IPS DF 6.9 (cell line): ENCODE measurements around the gene RPLP1.

Experiments used
- DNase-seq: peaks from one replicate; pipeline ENCODE4 v3.0.0-alpha.2; 2013; ENCODE audit warnings: low read depth, low spot score
- H3K27ac ChIP-seq: one replicate; pipeline ENCODE4 v1.5.1; 2013; ENCODE audit warnings: low read length, control low read depth
- H3K27me3 ChIP-seq: 2 replicates; pipeline ENCODE4 v1.6.1; 2013; ENCODE audit warnings: mild to moderate bottlenecking, low read length; ENCODE audit not compliant: control insufficient read depth, insufficient read depth
- H3K36me3 ChIP-seq: 2 replicates; pipeline ENCODE4 v1.6.1; 2013; ENCODE audit warnings: low read length; ENCODE audit not compliant: control insufficient read depth, insufficient read depth
- H3K4me1 ChIP-seq: 2 replicates; pipeline ENCODE4 v1.6.1; 2013; ENCODE audit warnings: low read length; ENCODE audit not compliant: control insufficient read depth, insufficient read depth
- H3K4me3 ChIP-seq: 2 replicates; pipeline ENCODE4 v1.5.1; 2013; ENCODE audit warnings: mild to moderate bottlenecking, low read length
- H3K9me3 ChIP-seq: 2 replicates; pipeline ENCODE4 v1.6.1; 2013; ENCODE audit warnings: low read length, inconsistent platforms; ENCODE audit not compliant: control insufficient read depth, insufficient read depth
- WGBS: extraction: QIAGEN DNeasy Blood & Tissue Kit; methylation state at CpG from one replicate; pipeline ENCODE4 v1.1.7; 2013; ENCODE audit warnings: mixed read lengths, missing lambda C conversion rate; ENCODE audit not compliant: insufficient read length, insufficient coverage; 5-methylcytosine and 5-hydroxymethylcytosine counted together

Gene RPLP1

GRCh38 chr15:69452692-69453521, at the start of gene RPLP1:
TSS of gene RPLP1 (plus strand) at chr15:69452818. CDS start at chr15:69452949, 131 bp downstream.
- no CpG with 5 or more reads among the region's 77 CpGs for WGBS
- no peak within 1 kb of the TSS for H3K27ac ChIP-seq
- no peaks in the 10 kb centered on the region for H3K4me1 ChIP-seq

GRCh38 chr15:69403594-69403993, 49.0 kb upstream of the RPLP1 start:
- no peaks in the 10 kb centered on the region for H3K9me3 ChIP-seq
- H3K4me3 ChIP-seq: no peak overlapping the region
- no peaks in the 10 kb centered on the region for H3K36me3 ChIP-seq
- no peak for DNase-seq
- no peaks in the 10 kb centered on the region for H3K27me3 ChIP-seq
- no CpG with 5 or more reads among the region's 4 CpGs for WGBS
- no peaks in the 10 kb centered on the region for H3K4me1 ChIP-seq
- no peak overlapping the region for H3K27ac ChIP-seq

More at GRCh38 chr15:69452692-69453521, at the start of gene RPLP1:
- no peaks in the 10 kb centered on the region for H3K27me3 ChIP-seq
- peak within 1 kb of the TSS; percentile 85 for H3K4me3 ChIP-seq
- H3K9me3 ChIP-seq: no peaks in the 10 kb centered on the region
- H3K36me3 ChIP-seq: peaks cover 17% of the 10 kb centered on the region; the same call in 1 of the 2 replicates
- peak; percentile 77 for DNase-seq

- Histone ChIP-seq H3K9me3 (no peaks in the 10 kb centered on the region), H3K36me3 (no peaks in the 10 kb centered on the region), H3K27me3 (no peaks in the 10 kb centered on the region), H3K27ac (no peak overlapping the region), H3K4me1 (no peaks in the 10 kb centered on the region), H3K4me3 (no peak overlapping the region)
- DNase-seq: no peak
- no CpG with 5 or more reads among the region's 3 CpGs for WGBS
These were observed 47.5 kb upstream of the RPLP1 start for GRCh38 chr15:69405110-69405509.

- H3K27ac ChIP-seq: no peak overlapping the region
- no peaks in the 10 kb centered on the region for H3K36me3 ChIP-seq
- no peaks in the 10 kb centered on the region for H3K9me3 ChIP-seq
- DNase-seq: no peak
- no peak overlapping the region for H3K4me3 ChIP-seq
- H3K27me3 ChIP-seq: no peaks in the 10 kb centered on the region
- WGBS: no CpG with 5 or more reads among the region's 3 CpGs
- H3K4me1 ChIP-seq: no peaks in the 10 kb centered on the region
These were observed 44.8 kb upstream of the RPLP1 start for GRCh38 chr15:69407719-69408400.

- DNase-seq: no peak
- no peak overlapping the region for H3K27ac ChIP-seq
- H3K9me3 ChIP-seq: no peaks in the 10 kb centered on the region
- H3K36me3 ChIP-seq: no peaks in the 10 kb centered on the region
- no peaks in the 10 kb centered on the region for H3K4me1 ChIP-seq
- H3K4me3 ChIP-seq: no peak overlapping the region
- WGBS: no CpG with 5 or more reads among the region's 3 CpGs
- no peaks in the 10 kb centered on the region for H3K27me3 ChIP-seq
These were observed 43.8 kb upstream of the RPLP1 start for GRCh38 chr15:69408841-69409240.

- H3K27ac ChIP-seq: no peak overlapping the region
- H3K4me1 ChIP-seq: no peaks in the 10 kb centered on the region
- H3K27me3 ChIP-seq: no peaks in the 10 kb centered on the region
- H3K9me3 ChIP-seq: no peaks in the 10 kb centered on the region
- H3K4me3 ChIP-seq: no peak overlapping the region
- DNase-seq: no peak
- H3K36me3 ChIP-seq: no peaks in the 10 kb centered on the region
- WGBS: no CpG with 5 or more reads among the region's 9 CpGs
These were observed 42.3 kb upstream of the RPLP1 start for GRCh38 chr15:69410248-69410874.

GRCh38 chr15:69412274-69412673, 40.3 kb upstream of the RPLP1 start:
- H3K4me3 ChIP-seq: no peak overlapping the region

GRCh38 chr15:69412701-69413100, 39.9 kb upstream of the RPLP1 start:
- no peaks in the 10 kb centered on the region for H3K4me1 ChIP-seq
- no peaks in the 10 kb centered on the region for H3K27me3 ChIP-seq
- no peaks in the 10 kb centered on the region for H3K9me3 ChIP-seq
- no peak for DNase-seq
- H3K36me3 ChIP-seq: no peaks in the 10 kb centered on the region; the same call in 1 of the 2 replicates
- H3K4me3 ChIP-seq: no peak overlapping the region
- no peak overlapping the region for H3K27ac ChIP-seq
- WGBS: no CpG with 5 or more reads among the region's 1 CpG

More at GRCh38 chr15:69412274-69412673, 40.3 kb upstream of the RPLP1 start:
- Histone ChIP-seq H3K4me1 (no peaks in the 10 kb centered on the region), H3K36me3 (no peaks in the 10 kb centered on the region; the same call in 1 of the 2 replicates), H3K27me3 (no peaks in the 10 kb centered on the region), H3K9me3 (no peaks in the 10 kb centered on the region), H3K27ac (no peak overlapping the region)
- DNase-seq: no peak

- Histone ChIP-seq H3K36me3 (no peaks in the 10 kb centered on the region; the same call in 1 of the 2 replicates), H3K27me3 (no peaks in the 10 kb centered on the region), H3K4me3 (peak within 1 kb of the TSS; percentile 50), H3K4me1 (no peaks in the 10 kb centered on the region), H3K9me3 (no peaks in the 10 kb centered on the region), H3K27ac (no peak within 1 kb of the TSS)
- DNase-seq: peak; percentile 82
- no CpG with 5 or more reads among the region's 78 CpGs for WGBS
These were observed 38.6 kb upstream of the RPLP1 start, which contains the start of gene KIF23 for GRCh38 chr15:69413822-69414700. TSS of gene KIF23 (plus strand) at chr15:69414349. CDS start at chr15:69414466, 117 bp downstream.
